Ammon's horn (tissue), 1 donor: Measurements from ENCODE around the gene SNX15.

ENCODE experiments used
- DNase-seq: peaks from one replicate; pipeline ENCODE4 v3.0.0-alpha.2; 2016; ENCODE audit warnings: low spot score

The SNX15 gene

GRCh38 chr11:65084598-65085375 lies 57.5 kb downstream of the SNX15 start:
- no peak for DNase-seq

GRCh38 chr11:65085446-65085845 lies 58.2 kb downstream of the SNX15 start:
- no peak for DNase-seq

- no peak for DNase-seq
These were observed 59.6 kb downstream of the SNX15 start for GRCh38 chr11:65086809-65087208.

GRCh38 chr11:65087216-65087615 lies 60.0 kb downstream of the SNX15 start:
- DNase-seq, result no peak

- DNase-seq, result no peak
These were observed 60.6 kb downstream of the SNX15 start for GRCh38 chr11:65087827-65088226.

GRCh38 chr11:65089621-65090020 lies 62.4 kb downstream of the SNX15 start:
- DNase-seq, result no peak
